OCI-M2 (cell line): Measurements from ENCODE around the gene GFRA1.
"Not testable (repeated sequence)": the region's sequence is repeated elsewhere in the genome, so short reads cannot be mapped to it uniquely, and the experiment has no call there.

Experiments used
- DNase-seq: peaks from one replicate; lab custom pipeline; 2025; ENCODE audit not compliant: unreplicated experiment; lab: John Stamatoyannopoulos, UW

The GFRA1 gene

DNA sequence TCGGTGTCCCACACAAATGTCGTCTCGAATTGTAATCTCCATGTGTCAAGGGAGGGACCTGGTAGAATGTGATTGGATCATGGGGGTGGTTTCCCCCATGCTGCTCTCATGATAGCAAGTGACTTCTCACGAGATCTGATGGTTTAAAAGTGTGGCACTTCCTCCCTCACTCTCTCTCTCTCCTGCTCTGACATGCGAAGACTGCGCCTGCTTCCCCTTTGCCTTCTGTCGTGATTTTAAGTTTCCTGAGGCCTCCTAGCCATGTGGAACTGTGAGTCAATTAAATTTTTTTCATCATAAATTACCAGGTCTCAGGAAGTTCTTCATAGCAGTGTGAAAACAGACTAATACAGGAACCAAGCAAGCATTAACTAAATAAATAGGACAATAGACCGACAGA lies 229.1 kb downstream of the GFRA1 start:
- no peak for DNase-seq

GRCh38 chr10:116043304-116043703 lies 229.7 kb downstream of the GFRA1 start:
- DNase-seq, result no peak

DNA sequence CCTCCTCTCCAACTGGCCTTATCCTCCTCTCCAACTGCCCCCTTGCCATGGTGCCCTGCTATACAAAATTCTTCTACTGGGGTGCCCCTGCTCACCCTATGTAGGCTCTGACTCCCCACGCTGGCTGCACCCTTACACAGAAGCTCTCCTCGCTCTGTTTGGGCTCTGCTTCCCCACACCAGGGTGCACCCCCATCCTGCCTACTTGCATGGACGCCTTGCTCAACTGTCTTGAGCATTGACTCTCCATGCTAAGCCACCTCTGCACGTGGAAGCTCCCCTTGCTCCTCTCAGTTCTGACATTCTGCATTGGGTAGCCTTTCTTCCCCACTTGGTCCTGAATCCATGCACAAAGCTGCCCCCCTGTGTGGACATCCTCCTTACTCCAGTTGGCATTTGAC lies 231.1 kb downstream of the GFRA1 start:
- no peak for DNase-seq

- DNase-seq, result no peak
Measured at GRCh38 chr10:116039612-116040011, 233.4 kb downstream of the GFRA1 start.

- DNase-seq, result no peak
Measured at GRCh38 chr10:116038259-116038658, 234.7 kb downstream of the GFRA1 start.

DNA sequence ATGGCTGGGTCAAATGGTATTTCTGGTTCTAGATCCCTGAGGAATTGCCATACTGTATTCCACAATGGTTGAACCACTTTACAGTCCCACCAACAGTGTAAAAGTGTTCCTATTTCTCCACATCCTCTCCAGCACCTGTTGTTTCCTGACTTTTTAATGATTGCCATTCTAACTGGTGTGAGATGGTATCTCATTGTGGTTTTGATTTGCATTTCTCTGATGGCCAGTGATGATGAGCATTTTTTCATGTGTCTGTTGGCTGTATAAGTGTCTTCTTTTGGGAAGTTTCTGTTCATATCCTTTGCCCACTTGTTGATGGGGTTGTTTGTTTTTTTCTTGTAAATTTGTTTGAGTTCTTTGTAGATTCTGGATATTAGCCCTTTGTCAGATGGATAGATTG lies 237.6 kb downstream of the GFRA1 start:
- DNase-seq, result not testable (repeated sequence)

GRCh38 chr10:116030576-116030975 lies 242.4 kb downstream of the GFRA1 start:
- DNase-seq, result no peak

- DNase-seq, result no peak
Measured at GRCh38 chr10:116029826-116030225, 243.2 kb downstream of the GFRA1 start.

DNA sequence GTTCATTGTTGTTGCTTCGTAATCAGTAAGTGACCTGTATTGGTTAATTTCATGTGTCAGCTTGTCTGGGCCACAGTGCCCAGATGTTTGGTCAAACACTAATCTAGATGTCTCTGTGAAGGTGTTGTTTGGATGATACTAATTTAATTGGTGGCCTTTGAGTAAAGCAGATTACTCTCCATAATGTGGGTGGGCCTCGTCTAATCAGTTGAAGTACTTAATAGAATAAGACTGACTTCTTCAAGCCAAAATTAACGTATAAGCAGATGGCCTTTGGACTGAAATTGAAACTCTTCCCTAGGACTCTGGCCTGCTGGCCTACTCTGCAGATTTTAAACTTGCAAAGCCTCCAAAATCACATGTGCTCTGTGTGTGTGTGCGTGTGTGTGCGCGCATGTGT lies 245.7 kb downstream of the GFRA1 start:
- DNase-seq, result no peak

GRCh38 chr10:116026725-116027124 lies 246.3 kb downstream of the GFRA1 start:
- no peak for DNase-seq

DNA sequence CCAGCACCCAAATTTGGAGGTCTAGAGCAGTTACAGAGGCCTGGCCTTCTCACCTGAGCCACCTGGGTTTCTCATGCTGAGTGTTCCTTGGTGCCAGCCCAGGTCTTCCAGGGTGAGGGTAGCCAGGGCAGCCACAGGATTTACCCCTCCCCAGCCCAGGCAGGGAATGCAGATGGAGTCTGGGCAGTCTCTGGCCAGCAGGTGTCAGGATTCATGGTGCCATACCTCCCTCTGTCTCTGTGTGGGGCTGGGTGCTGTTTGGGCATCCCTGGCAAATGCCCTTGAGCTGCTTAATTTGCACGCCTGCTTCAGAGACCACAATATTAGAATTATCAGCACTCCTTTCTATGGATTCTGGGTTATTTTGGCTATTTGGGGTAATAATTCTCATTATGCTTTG lies 246.7 kb downstream of the GFRA1 start:
- DNase-seq, result no peak

DNA sequence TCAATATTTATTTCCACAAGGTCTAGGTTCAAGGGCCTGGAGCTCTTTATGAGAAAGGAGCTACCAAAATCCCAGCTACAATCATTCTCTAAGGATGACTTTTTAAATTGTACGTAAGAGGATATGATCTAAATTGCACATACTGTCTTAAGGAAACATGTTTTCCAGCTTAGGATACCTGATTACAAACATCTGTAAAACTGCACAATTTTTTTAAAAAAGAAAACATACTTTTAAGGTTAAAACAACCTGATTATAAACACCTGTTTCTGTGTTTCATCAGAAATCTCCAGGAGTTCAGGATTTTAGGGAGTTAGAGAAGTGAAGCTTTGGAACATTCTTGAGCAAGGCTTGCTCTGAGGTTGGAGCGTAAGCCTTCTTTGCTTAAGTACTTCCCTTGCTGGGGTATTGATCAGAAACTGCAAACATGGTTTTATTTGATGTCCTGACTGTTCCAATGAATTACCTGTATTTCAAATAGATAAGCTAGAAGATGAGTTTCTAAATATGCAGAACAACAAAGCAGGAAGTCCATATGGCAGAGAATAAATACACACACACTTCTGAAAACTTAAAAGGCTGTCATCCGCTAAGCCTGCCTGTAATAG lies 248.6 kb downstream of the GFRA1 start:
- no peak for DNase-seq

GRCh38 chr10:116017405-116017804 lies 255.6 kb downstream of the GFRA1 start:
- DNase-seq, result no peak

DNA sequence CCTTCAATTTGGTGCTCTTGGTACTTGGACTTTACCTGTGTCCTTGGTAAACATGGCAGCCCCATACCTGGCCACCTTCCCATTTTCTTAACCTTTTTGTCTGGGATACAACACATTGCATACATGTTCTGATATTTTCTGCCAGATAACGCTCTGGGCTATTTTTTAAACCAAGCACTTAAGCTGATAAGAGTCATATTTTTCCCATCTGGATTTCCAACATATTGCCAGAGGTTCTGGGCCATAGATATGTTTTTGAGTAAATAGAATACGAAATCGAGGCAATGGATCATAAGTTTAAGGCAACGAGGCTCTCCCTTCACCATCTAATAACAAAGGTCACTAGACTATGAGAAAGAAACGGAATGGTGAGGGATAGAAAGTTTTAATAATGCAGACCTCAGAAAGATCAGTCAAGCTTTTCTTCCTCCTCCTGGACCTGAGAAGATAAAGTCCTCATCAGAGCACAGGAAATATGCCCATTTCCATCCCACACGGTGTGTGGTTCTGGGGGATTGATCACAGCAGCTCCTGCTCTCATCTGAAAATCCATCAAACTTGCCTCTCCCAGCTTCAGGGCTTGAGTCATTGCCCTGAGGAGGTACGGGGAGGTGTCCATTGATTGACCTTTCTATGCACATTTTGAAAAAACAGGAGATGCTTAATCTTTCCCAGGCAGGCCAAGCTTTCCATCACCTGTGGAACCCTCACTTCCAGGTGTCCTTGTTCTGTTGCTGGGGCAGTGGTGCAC lies 257.2 kb downstream of the GFRA1 start:
- DNase-seq, result no peak

DNA sequence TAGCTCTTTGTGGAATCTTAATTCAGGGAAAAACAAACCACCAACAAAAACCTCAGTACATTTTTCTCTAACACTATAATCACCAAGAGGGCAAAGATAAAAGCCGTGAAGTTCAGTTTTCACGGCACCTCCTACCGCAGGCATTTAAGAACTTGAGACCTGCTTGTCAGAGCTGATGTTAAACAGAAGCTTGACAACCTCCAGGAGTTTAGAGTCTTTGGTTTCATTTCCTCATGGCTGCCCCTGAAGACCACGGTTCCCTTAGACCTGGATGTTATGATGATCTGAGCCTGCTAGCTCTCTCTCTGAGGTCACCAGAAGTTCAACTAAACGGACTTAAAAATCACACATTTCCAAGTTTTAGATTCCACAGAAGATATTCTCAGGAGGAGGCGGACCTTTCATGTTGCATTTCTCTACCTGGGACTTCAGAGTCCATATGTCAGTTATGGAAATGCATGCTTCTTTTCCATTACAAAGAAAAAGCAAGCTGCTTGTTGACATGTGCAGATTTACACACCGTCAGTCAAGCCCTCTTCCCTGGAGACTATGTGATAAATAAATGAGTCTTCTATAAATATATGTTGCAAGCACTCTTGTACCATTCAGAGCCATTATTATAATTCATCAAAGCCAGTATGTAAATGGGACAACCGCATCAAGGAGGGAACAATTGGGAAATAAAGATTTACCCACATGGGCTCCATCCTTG lies 258.0 kb downstream of the GFRA1 start:
- no peak for DNase-seq

GRCh38 chr10:116014326-116014725 lies 258.7 kb downstream of the GFRA1 start:
- no peak for DNase-seq

DNA sequence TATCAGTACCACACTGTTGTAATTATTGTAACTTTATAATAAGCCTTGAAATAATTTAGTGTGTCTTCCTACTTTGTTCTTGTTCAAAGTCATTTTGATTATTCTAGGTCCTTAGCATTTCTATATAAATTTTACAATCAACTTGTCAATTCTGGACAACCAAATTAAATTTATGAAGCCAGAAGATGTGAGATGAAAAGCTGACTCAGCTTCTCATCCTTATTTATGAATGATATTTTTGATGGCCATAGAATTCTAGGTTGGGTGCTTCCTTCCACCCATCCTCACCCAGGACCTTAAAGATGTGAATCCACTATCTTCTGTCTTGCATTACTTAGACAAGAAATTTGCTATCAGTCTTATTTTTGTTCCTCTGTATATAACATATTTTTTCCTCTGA lies 261.1 kb downstream of the GFRA1 start:
- DNase-seq, result no peak

DNA sequence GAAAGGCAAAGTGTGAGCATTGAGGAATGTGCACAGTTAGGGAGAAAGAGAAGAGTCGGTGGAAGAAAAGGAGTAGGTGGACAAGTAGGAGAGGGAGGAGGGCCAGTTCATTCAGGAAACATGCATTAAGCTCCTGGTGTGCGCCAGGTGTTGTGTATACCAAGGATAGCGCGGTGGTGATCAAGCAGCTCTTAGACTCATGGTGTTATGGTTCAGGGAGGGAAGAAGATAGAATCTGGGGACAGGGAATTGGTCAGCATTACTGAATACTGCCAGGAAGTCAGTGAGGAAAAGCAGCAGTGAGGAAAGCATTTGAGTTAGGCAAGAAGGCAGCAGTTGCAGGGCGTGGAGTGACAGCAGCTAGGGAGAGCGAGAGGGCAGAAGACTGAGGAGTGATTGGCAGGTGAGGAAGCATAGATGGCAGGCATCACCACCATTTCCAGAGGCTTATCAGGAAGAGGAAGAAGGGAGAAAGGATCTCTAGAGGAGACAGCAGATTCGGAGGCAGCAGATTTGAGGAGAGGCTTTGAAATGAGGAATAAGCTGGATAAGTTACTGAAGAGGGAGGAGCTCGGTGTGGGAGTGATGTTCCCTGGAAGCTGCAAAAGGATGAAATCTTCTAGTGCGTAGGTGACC lies 265.6 kb downstream of the GFRA1 start:
- no peak for DNase-seq
